ENCODE measurements around the gene CSF3.

The CSF3 gene

GRCh38 chr17:40025991-40026815 lies 11.0 kb downstream of the CSF3 start:
- no peak for DNase-seq

- DNase-seq = peak; percentile 53 to 64
Observed at GRCh38 chr17:40026816-40027613, 11.8 kb downstream of the CSF3 start.

GRCh38 chr17:40027614-40028012 lies 12.4 kb downstream of the CSF3 start:
- no peak for DNase-seq

- DNase-seq = no peak
Observed at GRCh38 chr17:40028595-40028994, 13.4 kb downstream of the CSF3 start.

- no peak for DNase-seq
Observed at GRCh38 chr17:40031706-40032105, 16.5 kb downstream of the CSF3 start.

GRCh38 chr17:40032322-40033320 lies 17.4 kb downstream of the CSF3 start:
- DNase-seq = no peak

GRCh38 chr17:40033339-40033738 lies 18.1 kb downstream of the CSF3 start:
- DNase-seq = no peak

- DNase-seq = no peak
Observed at GRCh38 chr17:40034426-40035161, 19.4 kb downstream of the CSF3 start.

- DNase-seq = no peak
Observed at GRCh38 chr17:40035162-40035559, 19.9 kb downstream of the CSF3 start.

GRCh38 chr17:40038882-40039513 lies 23.8 kb downstream of the CSF3 start:
- DNase-seq = no peak

- no peak for DNase-seq
Observed at GRCh38 chr17:40041196-40041595, 26.0 kb downstream of the CSF3 start.

- no peak for DNase-seq
Observed at GRCh38 chr17:40056379-40057015, 41.3 kb downstream of the CSF3 start.

- DNase-seq = no peak
Observed at GRCh38 chr17:40058186-40058784, 43.0 kb downstream of the CSF3 start.

GRCh38 chr17:40058865-40059264 lies 43.6 kb downstream of the CSF3 start:
- DNase-seq = no peak

GRCh38 chr17:40059729-40060475 lies 44.7 kb downstream of the CSF3 start:
- no peak for DNase-seq

GRCh38 chr17:40060887-40061608 lies 45.8 kb downstream of the CSF3 start:
- no peak for DNase-seq

- DNase-seq = no peak
Observed at GRCh38 chr17:40061609-40062038, 46.4 kb downstream of the CSF3 start.

- peak; percentile 9 to 54 for DNase-seq
Observed at GRCh38 chr17:40062329-40063186, 47.3 kb downstream of the CSF3 start, which contains the start of gene THRA. Gene THRA, plus strand, starts transcription at chr17:40062965. Its CDS starts 11,524 bp downstream, at chr17:40074489.
